ENCODE results near the gene MPHOSPH9.
"Not testable (repeated sequence)": the region's sequence is repeated elsewhere in the genome, so short reads cannot be mapped to it uniquely, and the experiment has no call there.

MPHOSPH9 gene

GRCh38 chr12:123207815-123208214, 25.1 kb downstream of the MPHOSPH9 start:
- not testable (repeated sequence) for DNase-seq

GRCh38 chr12:123206794-123207193, 26.1 kb downstream of the MPHOSPH9 start:
- DNase-seq = not testable (repeated sequence)

GRCh38 chr12:123200414-123200813, 32.5 kb downstream of the MPHOSPH9 start:
- no peak for DNase-seq

GRCh38 chr12:123199936-123200335, 33.0 kb downstream of the MPHOSPH9 start:
- no peak for DNase-seq

- no peak for DNase-seq
These were observed 45.3 kb downstream of the MPHOSPH9 start for GRCh38 chr12:123187637-123188036.

- no peak for DNase-seq
These were observed 52.8 kb downstream of the MPHOSPH9 start for GRCh38 chr12:123180171-123180570.

- no peak for DNase-seq
These were observed 61.0 kb downstream of the MPHOSPH9 start for GRCh38 chr12:123171967-123172366.

- no peak for DNase-seq
These were observed 65.6 kb downstream of the MPHOSPH9 start for GRCh38 chr12:123167329-123167728.

- DNase-seq = no peak
These were observed 67.4 kb downstream of the MPHOSPH9 start for GRCh38 chr12:123165537-123165936.

- DNase-seq = no peak
These were observed 68.2 kb downstream of the MPHOSPH9 start for GRCh38 chr12:123164710-123165261.

- DNase-seq = no peak
These were observed 68.7 kb downstream of the MPHOSPH9 start for GRCh38 chr12:123164222-123164621.

GRCh38 chr12:123163227-123163626, 69.7 kb downstream of the MPHOSPH9 start:
- DNase-seq = no peak

GRCh38 chr12:123160801-123161487, 72.0 kb downstream of the MPHOSPH9 start:
- DNase-seq = no peak

- DNase-seq = no peak
These were observed 79.0 kb downstream of the MPHOSPH9 start for GRCh38 chr12:123153906-123154305.

GRCh38 chr12:123152833-123153232, 80.1 kb downstream of the MPHOSPH9 start:
- no peak for DNase-seq

- no peak for DNase-seq
These were observed 81.2 kb downstream of the MPHOSPH9 start for GRCh38 chr12:123151457-123152454.

GRCh38 chr12:123150744-123151456, 82.0 kb downstream of the MPHOSPH9 start, which contains the start of gene PITPNM2:
PITPNM2 (minus strand) TSS chr12:123151090; CDS start chr12:123034590, 116,500 bp downstream.
- peak; percentile 53 for DNase-seq

- no peak for DNase-seq
These were observed 82.6 kb downstream of the MPHOSPH9 start for GRCh38 chr12:123150275-123150743.

GRCh38 chr12:123149501-123150274, 83.3 kb downstream of the MPHOSPH9 start:
- no peak for DNase-seq

- DNase-seq = no peak
These were observed 83.9 kb downstream of the MPHOSPH9 start for GRCh38 chr12:123149088-123149487.

GRCh38 chr12:123148655-123149054, 84.3 kb downstream of the MPHOSPH9 start:
- DNase-seq = no peak

GRCh38 chr12:123148223-123148622, 84.7 kb downstream of the MPHOSPH9 start:
- no peak for DNase-seq

All from NCI-H1105 (cell line).